Measurements from ENCODE around the gene CLMP.

Gene CLMP, protein sequence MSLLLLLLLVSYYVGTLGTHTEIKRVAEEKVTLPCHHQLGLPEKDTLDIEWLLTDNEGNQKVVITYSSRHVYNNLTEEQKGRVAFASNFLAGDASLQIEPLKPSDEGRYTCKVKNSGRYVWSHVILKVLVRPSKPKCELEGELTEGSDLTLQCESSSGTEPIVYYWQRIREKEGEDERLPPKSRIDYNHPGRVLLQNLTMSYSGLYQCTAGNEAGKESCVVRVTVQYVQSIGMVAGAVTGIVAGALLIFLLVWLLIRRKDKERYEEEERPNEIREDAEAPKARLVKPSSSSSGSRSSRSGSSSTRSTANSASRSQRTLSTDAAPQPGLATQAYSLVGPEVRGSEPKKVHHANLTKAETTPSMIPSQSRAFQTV

DNA sequence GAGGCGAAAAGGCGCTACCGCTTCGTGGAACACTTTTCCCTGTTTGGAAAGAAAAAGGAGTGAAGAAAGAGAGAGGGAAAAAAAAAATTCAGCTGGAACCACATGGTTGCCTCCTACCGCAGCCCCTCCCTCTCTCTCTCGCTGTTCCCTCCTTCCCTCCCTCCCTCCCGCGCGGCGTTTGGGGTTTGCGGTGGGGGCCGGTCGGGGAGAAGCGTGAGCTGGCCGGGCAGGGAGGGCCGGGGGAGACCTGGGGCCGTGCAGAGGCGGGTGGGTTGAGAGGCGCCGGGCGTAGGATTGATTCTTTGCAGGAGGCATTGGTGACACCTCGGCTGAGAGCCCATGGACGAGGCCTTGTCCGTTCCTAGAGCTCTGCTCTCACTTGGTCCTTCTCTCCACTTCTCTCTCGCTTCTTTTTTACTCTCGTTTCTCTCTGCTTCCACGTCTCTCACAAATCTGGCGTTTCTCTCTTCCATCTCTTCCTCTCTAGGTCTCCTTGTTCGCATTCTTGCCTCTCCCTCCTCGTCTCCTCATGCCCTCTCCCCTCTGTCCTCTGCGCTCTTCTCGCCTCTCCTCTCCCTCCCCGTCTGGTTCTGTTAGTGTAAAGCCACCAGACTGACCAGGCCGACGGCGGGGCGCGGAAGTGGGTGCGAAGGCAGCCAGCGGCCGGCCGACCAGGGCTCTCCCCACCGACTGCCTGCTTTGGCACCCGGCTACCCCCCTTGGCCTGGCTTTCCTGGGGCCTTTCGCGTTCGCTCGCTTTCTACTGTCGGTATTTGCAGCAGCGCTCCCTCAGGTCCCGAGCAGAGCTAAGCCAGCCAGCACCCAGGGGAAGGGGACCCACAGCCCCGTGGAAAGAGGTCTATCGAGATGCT is at the start of gene CLMP:
Gene CLMP, minus strand, starts transcription at position 61 of the 872 bp plus-strand sequence. CDS start 308 bp downstream, outside the sequence.
- Histone ChIP-seq H3K4me1 (ENCODE audit: control insufficient read depth, insufficient read depth, low read length) (peaks cover 57% of the 10 kb centered on the region), H3K27me3 (replicated peaks; ENCODE audit: control insufficient read depth, insufficient read depth, low read length) (no peaks in the 10 kb centered on the region)
- DNase-seq (ENCODE audit: low read depth) = peak; percentile 89

DNA sequence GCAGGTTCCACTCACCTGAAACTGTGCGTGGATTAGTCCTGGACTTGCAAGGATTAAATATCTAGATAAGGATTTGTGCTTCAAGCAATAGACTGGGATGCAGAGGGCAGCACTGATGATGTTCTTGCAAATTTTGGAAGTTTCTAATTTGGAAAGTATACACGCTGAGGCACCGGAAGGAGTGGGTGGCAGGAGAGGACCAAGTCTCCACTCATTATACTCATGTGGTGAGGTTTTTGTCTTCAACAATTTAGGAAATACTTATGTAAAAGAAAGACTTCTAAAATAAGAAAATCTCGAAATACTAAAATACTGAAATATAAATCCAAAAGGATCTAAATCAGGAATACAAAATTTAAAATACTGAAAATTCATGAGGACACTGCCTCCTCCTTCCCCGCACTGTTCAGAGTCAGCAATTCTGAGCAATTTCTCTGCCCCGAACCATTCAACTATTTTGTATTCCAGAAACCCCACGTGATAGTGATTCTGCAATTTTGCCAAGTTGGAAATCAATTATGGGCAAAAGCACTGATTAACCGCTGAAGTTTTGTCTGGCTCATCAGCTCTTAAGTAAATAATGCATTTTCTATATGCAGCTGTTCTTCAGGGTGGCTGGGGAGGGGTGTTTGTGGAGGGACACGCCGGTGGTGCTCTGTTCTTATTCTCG is 47.0 kb upstream of the CLMP start:
- no peak for DNase-seq (ENCODE audit: low read depth)
- no peaks in the 10 kb centered on the region for H3K27me3 ChIP-seq (replicated peaks; ENCODE audit: control insufficient read depth, insufficient read depth, low read length)
- no peaks in the 10 kb centered on the region for H3K9me3 ChIP-seq (ENCODE audit: control insufficient read depth, low read length)
- H3K36me3 ChIP-seq (ENCODE audit: control insufficient read depth, insufficient read depth, low read length, severe bottlenecking) = no peaks in the 10 kb centered on the region
- no peak overlapping the region for H3K9ac ChIP-seq (ENCODE audit: low read length)
- H3K4me1 ChIP-seq (ENCODE audit: control insufficient read depth, insufficient read depth, low read length) = peaks cover 39% of the 10 kb centered on the region
- no peak overlapping the region for H3K4me3 ChIP-seq (ENCODE audit: low read length)

More for the DNA sequence above, at the start of gene CLMP:
- H3K9me3 ChIP-seq (ENCODE audit: control insufficient read depth, low read length) = no peaks in the 10 kb centered on the region
- H3K9ac ChIP-seq (ENCODE audit: low read length) = peak within 1 kb of the TSS; percentile 99
- H3K4me3 ChIP-seq (ENCODE audit: low read length) = peak within 1 kb of the TSS; percentile 95
- H3K36me3 ChIP-seq (ENCODE audit: control insufficient read depth, insufficient read depth, low read length, severe bottlenecking) = peaks cover 9% of the 10 kb centered on the region

DNA sequence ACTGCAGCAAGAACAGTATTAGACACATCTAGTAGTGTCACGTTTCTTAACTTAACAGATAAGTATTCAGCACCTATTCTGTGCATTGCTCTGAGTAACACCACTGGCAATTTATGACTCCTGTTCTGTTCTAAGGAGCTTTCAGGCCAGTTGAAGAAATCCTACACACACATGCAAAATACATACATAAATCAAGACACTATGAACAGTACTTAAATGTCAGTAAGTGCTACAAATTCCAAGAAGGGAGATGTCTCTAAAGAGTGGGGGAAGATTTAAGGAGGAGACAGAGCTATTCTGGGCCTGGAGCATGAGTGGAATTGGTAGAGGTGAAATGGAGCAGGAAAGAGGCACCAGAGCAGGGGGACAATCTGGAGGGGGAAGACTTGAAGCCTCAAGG is 46.2 kb upstream of the CLMP start:
- H3K9ac ChIP-seq (ENCODE audit: low read length) = no peak overlapping the region

DNA sequence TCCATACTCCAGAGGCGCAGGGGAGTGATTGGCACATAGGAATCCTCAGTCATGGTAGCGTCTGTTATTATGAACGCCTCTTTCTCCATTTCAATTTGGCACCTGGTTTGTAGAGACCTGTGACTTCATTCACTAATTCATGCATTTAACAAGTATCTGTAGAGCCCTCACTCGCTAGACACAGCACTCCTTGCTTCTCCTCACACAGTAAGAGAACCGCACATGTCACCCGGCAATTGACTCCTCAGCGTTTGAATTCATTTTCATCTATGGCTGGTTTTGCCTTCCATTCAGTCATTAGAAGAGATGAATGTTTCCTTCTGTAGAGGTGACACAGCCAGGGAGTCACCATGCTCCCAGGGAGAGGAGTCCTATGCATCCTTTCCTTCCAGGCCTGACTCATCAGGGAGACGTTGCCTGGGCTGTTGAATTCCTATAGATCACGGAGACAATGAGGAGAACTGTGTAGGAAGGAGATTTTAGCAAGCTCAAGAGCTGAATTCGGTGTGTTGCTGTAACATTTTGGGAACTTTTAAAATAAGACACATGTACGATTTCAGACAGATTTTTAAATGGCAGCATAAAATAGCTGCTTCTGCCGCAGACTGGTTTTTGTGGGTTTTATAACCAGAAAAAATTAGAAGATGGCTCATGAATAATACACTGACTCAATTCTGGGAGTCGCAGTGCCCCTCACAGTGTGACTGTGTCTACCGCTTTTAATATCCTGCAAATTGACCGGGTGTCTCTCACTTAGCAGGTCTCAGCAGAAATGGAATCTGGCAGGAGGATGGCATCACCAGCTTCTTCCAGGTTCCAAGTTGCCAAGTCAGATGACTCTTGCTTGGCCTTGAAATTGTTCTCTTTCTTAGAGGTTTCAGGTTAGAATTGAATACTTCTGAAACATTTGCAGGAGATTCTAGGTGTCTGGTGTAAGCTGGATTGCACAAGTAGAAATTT is 44.4 kb upstream of the CLMP start:
- no peaks in the 10 kb centered on the region for H3K36me3 ChIP-seq (ENCODE audit: control insufficient read depth, insufficient read depth, low read length, severe bottlenecking)
- DNase-seq (ENCODE audit: low read depth) = no peak
- H3K27me3 ChIP-seq (replicated peaks; ENCODE audit: control insufficient read depth, insufficient read depth, low read length) = no peaks in the 10 kb centered on the region

More for the DNA sequence above, 46.2 kb upstream of the CLMP start:
- H3K36me3 ChIP-seq (ENCODE audit: control insufficient read depth, insufficient read depth, low read length, severe bottlenecking) = no peaks in the 10 kb centered on the region
- H3K4me1 ChIP-seq (ENCODE audit: control insufficient read depth, insufficient read depth, low read length) = peaks cover 39% of the 10 kb centered on the region
- no peaks in the 10 kb centered on the region for H3K27me3 ChIP-seq (replicated peaks; ENCODE audit: control insufficient read depth, insufficient read depth, low read length)
- H3K9me3 ChIP-seq (ENCODE audit: control insufficient read depth, low read length) = no peaks in the 10 kb centered on the region
- H3K4me3 ChIP-seq (ENCODE audit: low read length) = no peak overlapping the region
- no peak for DNase-seq (ENCODE audit: low read depth)

DNA sequence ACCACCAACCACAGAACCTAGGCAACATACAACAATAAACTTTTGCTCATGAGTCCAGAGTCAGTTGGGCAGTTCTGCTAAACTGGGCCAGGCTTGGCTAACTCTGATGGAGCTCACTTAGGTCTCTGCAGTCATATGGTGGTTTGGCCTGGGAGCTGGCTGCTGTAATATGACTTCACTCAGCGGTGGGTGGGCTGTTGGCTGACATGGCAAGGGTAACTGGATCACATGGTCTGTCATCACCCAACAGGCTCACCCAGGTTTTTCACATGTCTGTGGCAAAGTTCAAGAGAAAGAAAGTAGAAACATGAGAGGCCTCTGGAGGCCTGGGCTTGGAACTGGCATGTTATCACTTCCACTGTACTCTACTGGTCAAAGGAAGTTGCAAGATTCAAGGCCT is 43.2 kb upstream of the CLMP start:
- H3K27me3 ChIP-seq (replicated peaks; ENCODE audit: control insufficient read depth, insufficient read depth, low read length) = no peaks in the 10 kb centered on the region
- no peaks in the 10 kb centered on the region for H3K36me3 ChIP-seq (ENCODE audit: control insufficient read depth, insufficient read depth, low read length, severe bottlenecking)
- no peaks in the 10 kb centered on the region for H3K9me3 ChIP-seq (ENCODE audit: control insufficient read depth, low read length)
- H3K4me1 ChIP-seq (ENCODE audit: control insufficient read depth, insufficient read depth, low read length) = peaks cover 64% of the 10 kb centered on the region
- DNase-seq (ENCODE audit: low read depth) = peak; percentile 28
- no peak overlapping the region for H3K4me3 ChIP-seq (ENCODE audit: low read length)
- peak overlapping the region; percentile 55 for H3K9ac ChIP-seq (ENCODE audit: low read length)

More for the DNA sequence above, 44.4 kb upstream of the CLMP start:
- Histone ChIP-seq H3K9ac (ENCODE audit: low read length) (no peak overlapping the region), H3K9me3 (ENCODE audit: control insufficient read depth, low read length) (no peaks in the 10 kb centered on the region), H3K4me3 (ENCODE audit: low read length) (no peak overlapping the region), H3K4me1 (ENCODE audit: control insufficient read depth, insufficient read depth, low read length) (peaks cover 54% of the 10 kb centered on the region)

DNA sequence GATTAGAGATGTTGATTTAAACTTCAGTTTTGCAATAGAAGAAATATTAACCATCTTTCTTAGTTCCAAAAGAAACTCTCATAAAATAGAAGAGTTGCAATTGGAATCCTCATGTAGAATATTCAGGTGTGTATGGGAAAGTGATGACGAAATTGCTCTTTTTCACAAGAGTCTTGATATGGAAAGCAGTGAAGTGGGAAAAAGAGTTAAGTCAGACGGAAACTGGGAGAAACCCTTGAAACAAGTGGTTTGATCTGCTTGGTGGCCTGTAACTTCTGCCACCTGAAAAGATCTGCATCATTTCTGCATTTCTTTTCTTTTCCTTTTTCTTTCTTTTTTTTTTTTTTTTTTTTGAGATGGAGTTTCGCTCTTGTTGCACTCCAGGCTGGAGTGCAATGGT is 41.8 kb upstream of the CLMP start:
- H3K36me3 ChIP-seq (ENCODE audit: control insufficient read depth, insufficient read depth, low read length, severe bottlenecking) = no peaks in the 10 kb centered on the region
- no peaks in the 10 kb centered on the region for H3K27me3 ChIP-seq (replicated peaks; ENCODE audit: control insufficient read depth, insufficient read depth, low read length)
- no peak overlapping the region for H3K4me3 ChIP-seq (ENCODE audit: low read length)
- peaks cover 66% of the 10 kb centered on the region for H3K4me1 ChIP-seq (ENCODE audit: control insufficient read depth, insufficient read depth, low read length)
- no peak for DNase-seq (ENCODE audit: low read depth)
- H3K9me3 ChIP-seq (ENCODE audit: control insufficient read depth, low read length) = no peaks in the 10 kb centered on the region
- H3K9ac ChIP-seq (ENCODE audit: low read length) = no peak overlapping the region

DNA sequence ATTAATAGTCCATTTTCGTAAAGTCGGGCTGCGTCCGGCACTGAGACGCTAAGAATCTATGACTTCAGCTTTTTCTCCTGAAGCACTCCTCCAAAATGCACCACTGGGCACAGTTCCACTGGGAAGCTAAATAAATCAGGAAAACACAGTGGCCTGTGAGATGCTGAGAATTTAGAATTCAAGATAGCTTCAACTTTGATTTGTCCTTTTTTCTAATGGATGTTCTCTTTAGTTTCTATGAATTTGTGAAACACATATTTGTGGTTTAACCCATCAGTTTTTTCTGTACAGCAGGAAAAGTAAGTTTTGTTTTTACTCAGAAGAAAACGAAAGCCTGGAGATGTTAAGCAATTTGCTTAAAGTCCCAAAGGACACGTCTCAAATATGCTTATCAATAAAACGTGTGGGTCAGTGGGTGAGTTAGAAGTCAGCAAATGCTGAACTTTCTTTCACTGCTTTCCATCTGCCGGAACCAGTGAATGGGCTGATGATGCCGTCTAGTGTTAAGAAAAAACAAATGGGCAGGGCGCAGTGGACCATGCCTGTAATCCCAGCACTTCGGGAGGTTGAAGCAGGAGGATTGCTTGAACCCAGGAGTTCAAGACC is 40.7 kb upstream of the CLMP start:
- Histone ChIP-seq H3K27me3 (replicated peaks; ENCODE audit: control insufficient read depth, insufficient read depth, low read length) (no peaks in the 10 kb centered on the region), H3K9me3 (ENCODE audit: control insufficient read depth, low read length) (no peaks in the 10 kb centered on the region), H3K36me3 (ENCODE audit: control insufficient read depth, insufficient read depth, low read length, severe bottlenecking) (no peaks in the 10 kb centered on the region), H3K4me3 (ENCODE audit: low read length) (peak overlapping the region; percentile 71), H3K4me1 (ENCODE audit: control insufficient read depth, insufficient read depth, low read length) (peaks cover 74% of the 10 kb centered on the region), H3K9ac (ENCODE audit: low read length) (peak overlapping the region; percentile 79)
- DNase-seq (ENCODE audit: low read depth) = peak; percentile 65

DNA sequence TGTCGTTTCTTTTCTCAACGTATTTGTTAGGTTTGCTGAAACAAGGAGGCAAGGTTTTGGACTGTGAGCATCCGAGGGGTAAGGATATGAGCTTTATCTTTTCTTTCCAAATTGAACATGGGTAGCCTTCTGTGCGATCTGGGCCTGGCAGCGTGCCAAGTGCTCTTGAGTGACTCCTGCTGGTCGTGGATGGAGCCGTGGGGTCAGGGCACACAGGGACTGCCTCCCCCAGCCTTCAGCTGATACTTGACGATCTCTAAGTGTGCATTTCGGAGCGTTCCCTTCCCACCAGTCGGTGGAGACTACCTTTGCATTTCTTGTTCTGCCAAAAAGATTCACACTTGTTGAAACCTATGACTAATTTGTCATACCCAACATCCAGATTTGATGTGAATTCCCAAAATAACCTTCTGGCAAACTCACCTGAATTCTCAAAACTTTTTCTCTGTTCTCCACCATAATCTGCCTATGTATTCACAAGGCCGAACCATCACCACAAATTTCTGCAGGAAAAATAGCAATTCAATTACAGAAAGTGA is 40.1 kb upstream of the CLMP start:
- Histone ChIP-seq H3K4me3 (ENCODE audit: low read length) (peak overlapping the region; percentile 71), H3K4me1 (ENCODE audit: control insufficient read depth, insufficient read depth, low read length) (peaks cover 73% of the 10 kb centered on the region), H3K9ac (ENCODE audit: low read length) (peak overlapping the region; percentile 79), H3K27me3 (replicated peaks; ENCODE audit: control insufficient read depth, insufficient read depth, low read length) (no peaks in the 10 kb centered on the region), H3K36me3 (ENCODE audit: control insufficient read depth, insufficient read depth, low read length, severe bottlenecking) (no peaks in the 10 kb centered on the region), H3K9me3 (ENCODE audit: control insufficient read depth, low read length) (no peaks in the 10 kb centered on the region)
- peak; percentile 29 for DNase-seq (ENCODE audit: low read depth)

DNA sequence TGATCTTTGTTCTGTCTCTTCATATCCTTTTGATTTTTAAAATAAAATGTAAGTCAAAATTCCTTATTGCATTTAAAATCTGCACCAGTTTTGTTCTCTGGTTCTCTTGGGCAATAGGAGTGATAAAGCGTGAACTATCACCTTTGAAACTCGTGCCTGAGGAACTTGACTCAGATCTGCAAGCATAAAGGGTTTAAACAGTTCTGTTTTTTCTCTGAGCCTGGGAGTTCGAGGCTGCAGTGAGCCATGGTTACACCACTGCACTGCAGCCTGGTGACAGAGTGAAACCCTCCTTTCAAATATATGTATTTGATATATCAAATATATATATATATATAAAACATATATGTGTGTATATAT is 38.9 kb upstream of the CLMP start:
- peak overlapping the region; percentile 31 for H3K4me3 ChIP-seq (ENCODE audit: low read length)
- peak overlapping the region; percentile 37 for H3K9ac ChIP-seq (ENCODE audit: low read length)
- H3K9me3 ChIP-seq (ENCODE audit: control insufficient read depth, low read length) = no peaks in the 10 kb centered on the region
- peaks cover 63% of the 10 kb centered on the region for H3K4me1 ChIP-seq (ENCODE audit: control insufficient read depth, insufficient read depth, low read length)
- no peaks in the 10 kb centered on the region for H3K27me3 ChIP-seq (replicated peaks; ENCODE audit: control insufficient read depth, insufficient read depth, low read length)
- no peaks in the 10 kb centered on the region for H3K36me3 ChIP-seq (ENCODE audit: control insufficient read depth, insufficient read depth, low read length, severe bottlenecking)
- DNase-seq (ENCODE audit: low read depth) = no peak
